Activated naive CD4-positive, alpha-beta T cell treated with anti-CD3 and anti-CD28 coated beads, Interleukin-2, amount 50 U/mL, for 24 hours (primary cell): ENCODE data around the gene SFMBT2.
"Not testable (repeated sequence)": the region's sequence is repeated elsewhere in the genome, so short reads cannot be mapped to it uniquely, and the experiment has no call there.

Experiments used
- H3K27ac Mint-ChIP-seq: one replicate; pipeline ENCODE4 v1.8.0; 2021; ENCODE audit warnings: mild to moderate bottlenecking, mixed read lengths
- H3K27me3 Mint-ChIP-seq: one replicate; pipeline ENCODE4 v1.8.0; 2021; ENCODE audit warnings: mixed read lengths
- H3K36me3 Mint-ChIP-seq: one replicate; pipeline ENCODE4 v1.8.0; 2021; ENCODE audit warnings: mixed read lengths
- H3K4me1 Mint-ChIP-seq: one replicate; pipeline ENCODE4 v1.8.0; 2021; ENCODE audit warnings: mixed read lengths
- H3K4me3 Mint-ChIP-seq: one replicate; pipeline ENCODE4 v1.8.0; 2021; ENCODE audit warnings: mild to moderate bottlenecking, mixed read lengths
- H3K9me3 Mint-ChIP-seq: one replicate; pipeline ENCODE4 v1.8.0; 2021; ENCODE audit warnings: mixed read lengths

SFMBT2 gene

DNA sequence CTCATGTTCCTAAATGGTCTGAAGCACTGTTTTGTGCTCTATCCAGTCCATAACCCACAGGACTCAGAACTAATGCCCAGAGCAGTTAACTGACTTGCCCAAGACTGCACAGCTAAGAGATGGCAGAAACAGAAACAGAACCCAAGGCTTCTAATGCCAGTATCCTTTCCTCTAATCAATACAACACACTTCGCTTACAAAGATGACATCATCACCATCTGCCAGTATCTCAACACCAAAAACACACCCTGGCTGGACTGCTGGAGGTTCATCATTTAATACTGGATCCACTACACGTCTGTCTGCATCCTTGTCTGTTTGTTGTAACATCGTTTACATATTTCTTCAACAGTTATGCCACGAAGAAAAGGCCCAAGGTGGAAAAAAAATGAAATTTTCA lies 165.3 kb downstream of the SFMBT2 start:
- no peaks in the 10 kb centered on the region for H3K9me3 Mint-ChIP-seq
- peaks cover 41% of the 10 kb centered on the region for H3K4me1 Mint-ChIP-seq
- H3K27ac Mint-ChIP-seq = no peak overlapping the region
- H3K4me3 Mint-ChIP-seq = no peak overlapping the region
- no peaks in the 10 kb centered on the region for H3K27me3 Mint-ChIP-seq
- peaks cover 39% of the 10 kb centered on the region for H3K36me3 Mint-ChIP-seq

DNA sequence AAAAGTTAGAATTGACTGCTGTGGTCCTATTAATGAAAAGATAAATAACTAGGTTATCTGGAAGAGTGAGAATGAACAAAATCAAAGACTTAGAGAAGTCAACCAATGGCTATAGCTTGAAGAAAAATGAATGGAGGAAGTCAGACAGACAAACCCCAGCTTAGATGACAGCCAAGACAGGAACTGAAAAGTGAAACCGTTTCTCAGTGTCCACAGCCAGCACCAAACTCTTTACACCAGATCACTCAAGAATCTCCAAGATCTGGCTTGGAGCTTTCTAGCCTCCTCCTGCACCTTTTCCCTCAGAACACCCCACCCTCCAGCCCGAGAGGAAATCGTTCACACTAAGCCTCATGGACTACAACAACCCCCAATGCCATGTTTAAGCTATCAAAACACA lies 167.0 kb downstream of the SFMBT2 start:
- peak overlapping the region; percentile 2 for H3K4me3 Mint-ChIP-seq
- no peak overlapping the region for H3K27ac Mint-ChIP-seq
- H3K4me1 Mint-ChIP-seq = peaks cover 57% of the 10 kb centered on the region
- H3K9me3 Mint-ChIP-seq = no peaks in the 10 kb centered on the region
- peaks cover 49% of the 10 kb centered on the region for H3K36me3 Mint-ChIP-seq
- no peaks in the 10 kb centered on the region for H3K27me3 Mint-ChIP-seq

DNA sequence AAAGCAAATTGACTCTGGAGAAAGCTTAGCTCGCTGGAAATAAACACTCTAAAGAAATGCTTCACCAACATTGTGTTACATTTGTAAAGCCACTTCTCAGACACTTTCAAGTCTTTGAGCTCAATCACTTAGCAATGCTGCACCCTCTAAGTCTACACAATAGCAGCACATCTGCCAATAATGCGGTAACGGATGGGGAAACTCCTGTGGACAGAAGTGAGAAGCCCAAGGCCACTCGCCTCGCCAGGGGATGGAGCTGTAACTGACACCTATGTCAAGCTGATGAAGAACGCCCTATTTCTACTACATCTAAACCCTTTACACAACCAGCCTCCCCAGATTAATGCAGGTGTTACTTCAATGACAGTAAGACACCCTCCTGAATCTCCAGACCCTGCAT lies 167.7 kb downstream of the SFMBT2 start:
- H3K36me3 Mint-ChIP-seq = peaks cover 50% of the 10 kb centered on the region
- H3K4me3 Mint-ChIP-seq = no peak overlapping the region
- H3K27me3 Mint-ChIP-seq = no peaks in the 10 kb centered on the region
- peaks cover 60% of the 10 kb centered on the region for H3K4me1 Mint-ChIP-seq
- H3K27ac Mint-ChIP-seq = peak overlapping the region; percentile 51
- no peaks in the 10 kb centered on the region for H3K9me3 Mint-ChIP-seq

DNA sequence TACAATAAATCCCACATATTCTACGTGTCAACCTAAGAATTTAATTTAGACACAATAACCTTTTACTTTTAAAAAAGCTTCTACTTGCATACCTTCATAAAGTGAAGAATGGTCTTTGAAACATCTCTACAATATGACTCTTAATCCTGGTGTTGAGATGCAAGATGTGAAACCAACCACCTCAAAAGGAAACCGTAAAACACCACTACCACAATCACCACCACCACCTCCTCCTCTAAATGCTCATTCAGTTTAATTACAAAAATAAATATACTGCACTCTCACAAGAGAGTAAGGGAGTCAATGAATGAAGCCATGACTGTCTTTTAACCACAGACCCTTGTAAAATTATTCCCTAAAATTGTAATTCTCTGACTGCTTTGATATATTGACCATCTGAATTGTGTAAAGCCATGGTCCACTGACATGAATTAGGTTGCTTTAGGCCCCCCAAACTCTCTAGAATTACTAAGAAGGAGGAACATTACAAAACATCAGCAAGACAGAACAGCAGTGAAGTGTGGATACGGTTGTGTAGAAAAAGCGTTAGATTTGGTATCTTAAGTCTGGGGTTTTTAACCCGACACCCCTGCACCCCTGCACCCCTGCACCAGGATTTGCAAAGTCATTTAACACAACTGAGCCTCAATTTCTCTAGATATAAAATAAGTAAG lies 171.4 kb downstream of the SFMBT2 start:
- H3K9me3 Mint-ChIP-seq = peaks cover 6% of the 10 kb centered on the region
- H3K4me1 Mint-ChIP-seq = peaks cover 74% of the 10 kb centered on the region
- peak overlapping the region; percentile 42 for H3K27ac Mint-ChIP-seq
- peaks cover 66% of the 10 kb centered on the region for H3K36me3 Mint-ChIP-seq
- no peak overlapping the region for H3K4me3 Mint-ChIP-seq
- no peaks in the 10 kb centered on the region for H3K27me3 Mint-ChIP-seq

DNA sequence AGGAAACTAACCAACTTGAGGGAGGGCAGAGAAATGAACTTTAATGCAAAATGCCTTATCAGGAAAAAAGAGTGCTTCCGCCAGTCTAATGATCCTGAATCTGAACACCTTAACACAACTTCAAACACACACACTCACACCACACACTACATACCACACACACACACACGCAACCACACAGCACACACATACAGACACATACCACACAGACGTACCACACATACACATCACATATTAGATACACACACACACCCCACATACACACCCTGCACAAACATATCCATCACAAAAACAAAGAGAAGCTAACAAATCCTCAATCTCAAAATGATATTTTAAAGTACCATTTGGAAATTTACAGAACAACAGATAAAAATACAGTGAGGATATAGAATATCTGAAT lies 175.5 kb downstream of the SFMBT2 start:
- H3K27me3 Mint-ChIP-seq = no peaks in the 10 kb centered on the region
- H3K4me1 Mint-ChIP-seq = peaks cover 58% of the 10 kb centered on the region
- no peak overlapping the region for H3K4me3 Mint-ChIP-seq
- H3K9me3 Mint-ChIP-seq = peaks cover 6% of the 10 kb centered on the region
- peaks cover 46% of the 10 kb centered on the region for H3K36me3 Mint-ChIP-seq
- H3K27ac Mint-ChIP-seq = peak overlapping the region; percentile 3

DNA sequence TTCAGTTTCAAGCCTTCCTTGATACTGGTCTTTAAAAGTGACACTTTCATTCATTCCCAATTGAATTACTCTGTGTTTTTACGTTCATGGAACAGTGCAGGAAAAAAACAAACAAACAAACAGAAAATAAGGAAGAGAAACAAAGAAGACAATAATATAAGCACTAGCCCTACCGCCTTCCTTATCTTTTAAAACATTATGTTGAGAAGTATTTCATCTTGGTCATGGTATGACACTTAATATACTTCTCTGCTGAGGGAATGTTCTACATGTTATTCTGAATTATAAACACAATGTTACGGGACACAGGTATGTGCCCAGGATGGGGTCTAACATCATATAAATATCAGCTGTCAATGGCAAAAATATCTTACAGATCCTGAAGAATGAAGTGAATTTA lies 176.7 kb downstream of the SFMBT2 start:
- Mint-ChIP-seq H3K4me1 (peaks cover 46% of the 10 kb centered on the region), H3K27ac (peak overlapping the region; percentile 21), H3K9me3 (peaks cover 6% of the 10 kb centered on the region), H3K4me3 (no peak overlapping the region), H3K36me3 (peaks cover 41% of the 10 kb centered on the region), H3K27me3 (no peaks in the 10 kb centered on the region)

DNA sequence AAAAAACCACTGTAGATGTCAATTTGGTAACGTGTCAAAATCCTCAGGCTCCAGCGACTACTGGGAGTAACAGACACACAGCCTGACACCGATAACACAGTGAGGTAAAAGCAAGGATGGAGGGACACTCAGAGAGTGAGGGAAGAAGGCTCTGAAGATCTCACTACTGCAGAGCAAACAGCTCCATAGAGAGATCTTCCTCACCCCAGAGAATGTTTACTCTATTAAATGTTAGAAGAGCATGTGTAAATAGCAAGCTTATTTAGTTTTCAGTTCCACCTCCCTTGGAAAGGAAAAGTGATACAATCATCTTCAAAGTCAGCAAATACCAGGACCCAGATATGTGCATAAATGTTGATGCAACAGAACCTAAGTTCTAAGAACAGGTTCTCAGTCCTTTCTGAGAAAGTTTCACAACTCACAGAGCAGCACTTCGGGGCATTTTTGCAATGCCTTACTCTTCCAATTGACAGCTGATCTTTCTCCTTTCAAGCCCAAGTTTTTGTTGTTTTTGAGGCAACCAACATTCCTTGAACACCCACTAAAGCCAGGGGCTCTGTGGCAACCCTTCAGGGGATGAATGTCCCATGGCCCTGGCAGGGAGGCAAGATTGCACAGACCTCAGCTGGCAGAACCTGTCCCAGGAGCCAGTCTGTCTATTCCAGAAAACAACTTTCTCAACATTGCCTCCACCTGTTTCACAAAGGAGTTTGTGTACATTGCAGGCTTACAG lies 177.4 kb downstream of the SFMBT2 start:
- H3K4me1 Mint-ChIP-seq = peaks cover 45% of the 10 kb centered on the region
- no peaks in the 10 kb centered on the region for H3K27me3 Mint-ChIP-seq
- H3K9me3 Mint-ChIP-seq = peaks cover 6% of the 10 kb centered on the region
- peaks cover 43% of the 10 kb centered on the region for H3K36me3 Mint-ChIP-seq
- H3K27ac Mint-ChIP-seq = no peak overlapping the region
- H3K4me3 Mint-ChIP-seq = no peak overlapping the region

DNA sequence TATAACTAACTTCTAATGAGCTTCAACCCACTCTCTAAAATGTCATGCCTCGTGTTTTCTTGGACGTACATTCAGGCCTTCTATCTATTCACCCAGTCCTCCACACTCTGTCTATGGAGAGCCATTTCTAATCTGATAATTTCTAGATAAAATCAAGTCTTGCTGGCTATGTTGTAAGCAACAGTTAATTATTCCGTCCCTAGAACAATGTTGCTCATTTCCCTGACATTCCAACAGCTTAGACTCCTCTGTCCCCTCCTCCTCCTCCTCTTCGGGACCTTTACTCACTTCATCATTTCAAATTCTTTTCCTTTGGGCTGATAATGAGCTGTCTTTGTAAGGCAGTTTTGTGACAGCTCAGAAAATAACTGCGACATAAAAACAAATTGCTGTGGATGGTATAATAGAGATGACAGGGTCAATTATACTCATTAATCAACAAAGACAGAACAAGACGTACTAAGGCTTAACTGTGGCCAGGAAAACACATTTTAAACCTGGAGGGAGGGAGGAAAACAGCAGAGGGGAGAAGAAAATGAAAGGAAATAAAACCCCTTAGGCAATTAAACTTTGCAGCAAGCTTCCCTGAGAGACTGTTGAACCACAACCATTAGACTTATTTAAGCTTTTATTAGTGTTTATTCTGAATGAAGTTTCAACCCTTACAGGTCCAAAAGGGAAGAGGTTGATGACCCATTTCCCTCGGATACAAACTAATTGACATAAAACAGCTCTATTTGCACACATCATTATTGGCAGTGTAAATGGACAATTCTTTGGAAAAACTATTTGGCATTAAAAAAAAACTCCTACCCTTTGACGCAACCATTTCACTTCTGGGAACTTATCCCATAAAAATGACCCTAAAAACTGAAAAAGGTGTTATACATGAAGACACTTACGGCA lies 179.1 kb downstream of the SFMBT2 start:
- peak overlapping the region; percentile 76 for H3K27ac Mint-ChIP-seq
- peaks cover 36% of the 10 kb centered on the region for H3K4me1 Mint-ChIP-seq
- H3K27me3 Mint-ChIP-seq = no peaks in the 10 kb centered on the region
- peaks cover 6% of the 10 kb centered on the region for H3K9me3 Mint-ChIP-seq
- H3K36me3 Mint-ChIP-seq = peaks cover 39% of the 10 kb centered on the region
- H3K4me3 Mint-ChIP-seq = no peak overlapping the region

DNA sequence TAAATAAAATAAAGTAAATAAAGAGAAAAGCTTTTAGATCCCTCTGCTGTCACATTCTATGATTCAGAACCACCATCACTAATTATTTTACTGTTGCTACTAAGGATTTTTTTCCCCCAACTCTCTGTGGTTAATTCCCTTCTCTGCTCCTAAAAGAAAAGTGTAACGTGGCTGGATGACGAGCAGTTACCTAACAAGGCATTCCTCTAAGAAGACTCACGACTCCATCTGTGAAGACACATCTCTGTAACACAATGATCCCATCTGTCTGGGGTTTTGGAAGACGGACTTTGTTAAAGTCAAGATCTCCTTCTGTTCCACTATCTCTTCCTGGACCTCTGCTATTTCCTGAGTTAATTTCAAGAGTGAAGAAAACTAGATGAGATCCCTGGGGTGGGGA lies 179.9 kb downstream of the SFMBT2 start:
- Mint-ChIP-seq H3K4me3 (no peak overlapping the region), H3K36me3 (peaks cover 38% of the 10 kb centered on the region), H3K4me1 (peaks cover 31% of the 10 kb centered on the region), H3K27ac (no peak overlapping the region), H3K27me3 (no peaks in the 10 kb centered on the region), H3K9me3 (no peaks in the 10 kb centered on the region)

DNA sequence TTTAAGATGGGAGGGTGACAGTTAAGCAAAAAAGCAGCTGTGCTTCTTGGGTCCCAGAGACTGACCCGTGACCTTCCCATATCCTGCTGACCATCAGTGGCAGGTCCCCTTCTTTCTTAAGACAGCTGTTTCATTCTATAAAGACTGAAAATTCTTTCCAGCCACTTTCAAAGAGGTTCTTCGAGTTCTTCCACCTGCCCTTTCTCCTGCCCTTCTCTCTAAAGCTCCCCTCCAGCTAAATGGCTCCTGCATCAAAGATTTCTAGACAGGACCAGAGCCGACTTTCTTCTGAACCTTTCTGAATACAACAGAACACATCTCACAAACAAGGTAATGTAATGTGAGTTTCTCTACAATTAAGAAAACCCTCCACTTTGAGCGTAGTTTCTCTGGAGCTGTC lies 180.8 kb downstream of the SFMBT2 start:
- Mint-ChIP-seq H3K36me3 (peaks cover 37% of the 10 kb centered on the region), H3K4me1 (peaks cover 22% of the 10 kb centered on the region), H3K4me3 (no peak overlapping the region), H3K9me3 (peaks cover 5% of the 10 kb centered on the region), H3K27me3 (no peaks in the 10 kb centered on the region), H3K27ac (peak overlapping the region; percentile 32)

DNA sequence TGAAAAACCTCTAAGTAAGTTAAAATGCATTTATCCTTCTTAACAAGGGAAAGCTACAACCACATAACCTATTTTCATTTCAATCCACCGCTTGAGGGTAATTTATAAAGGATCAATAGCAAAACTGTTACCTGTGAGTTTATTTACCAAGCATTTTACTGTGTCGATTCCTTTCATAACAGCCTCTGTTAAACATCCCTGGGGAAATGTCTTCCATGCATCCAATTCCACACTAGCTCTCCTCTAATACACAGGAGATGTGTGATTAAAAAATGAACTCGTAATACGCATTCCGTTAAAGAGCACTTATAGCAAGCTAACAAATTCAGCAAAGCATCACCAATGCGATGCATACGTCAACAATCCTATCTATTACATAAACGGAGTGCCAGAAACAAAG lies 185.7 kb downstream of the SFMBT2 start:
- peaks cover 47% of the 10 kb centered on the region for H3K36me3 Mint-ChIP-seq
- H3K4me3 Mint-ChIP-seq = no peak overlapping the region

DNA sequence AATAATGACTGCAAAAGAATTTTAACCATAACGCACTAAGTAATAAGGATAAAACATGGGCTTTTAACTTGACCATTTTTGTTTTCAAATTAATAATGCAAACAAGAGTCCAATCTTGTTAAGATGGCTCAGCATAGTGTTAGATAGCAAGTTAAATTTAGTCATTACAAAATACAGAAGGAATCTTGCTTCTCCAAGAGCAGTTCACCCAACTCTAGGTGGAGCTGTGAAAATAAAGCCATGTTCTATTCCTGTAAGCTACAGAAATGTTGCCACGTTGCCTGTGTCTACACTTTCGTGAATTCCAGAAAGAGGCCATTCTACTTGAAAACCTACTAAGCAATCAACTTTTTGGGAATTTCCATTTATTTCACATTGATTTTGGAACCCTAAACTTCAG lies 191.9 kb downstream of the SFMBT2 start:
- Mint-ChIP-seq H3K36me3 (peaks cover 31% of the 10 kb centered on the region), H3K4me1 (peaks cover 5% of the 10 kb centered on the region), H3K4me3 (no peak overlapping the region), H3K27me3 (no peaks in the 10 kb centered on the region), H3K9me3 (no peaks in the 10 kb centered on the region), H3K27ac (no peak overlapping the region)

More for the DNA sequence above, 185.7 kb downstream of the SFMBT2 start:
- Mint-ChIP-seq H3K4me1 (peaks cover 4% of the 10 kb centered on the region), H3K9me3 (peaks cover 11% of the 10 kb centered on the region), H3K27ac (no peak overlapping the region), H3K27me3 (no peaks in the 10 kb centered on the region)

DNA sequence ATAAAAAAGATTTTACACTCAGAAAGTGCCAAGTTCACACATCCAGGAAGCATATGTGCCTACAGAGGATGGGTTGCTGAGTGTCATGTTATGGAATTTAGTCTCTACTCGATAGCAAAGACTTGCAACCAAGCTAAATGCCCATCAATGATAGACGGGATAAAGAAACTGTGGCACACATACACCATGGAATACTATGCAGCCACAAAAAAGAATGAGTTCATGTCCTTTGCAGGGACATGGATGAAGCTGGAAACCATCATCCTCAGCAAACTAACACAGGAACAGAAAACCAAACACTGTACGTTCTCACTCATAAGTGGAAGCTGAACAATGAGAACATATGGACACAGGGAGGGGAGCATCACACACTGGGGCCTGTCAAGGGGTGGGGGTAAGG lies 198.1 kb downstream of the SFMBT2 start:
- H3K36me3 Mint-ChIP-seq = peaks cover 37% of the 10 kb centered on the region
- not testable (repeated sequence) for H3K4me3 Mint-ChIP-seq, H3K4me1 Mint-ChIP-seq, H3K9me3 Mint-ChIP-seq, H3K27ac Mint-ChIP-seq, H3K27me3 Mint-ChIP-seq

DNA sequence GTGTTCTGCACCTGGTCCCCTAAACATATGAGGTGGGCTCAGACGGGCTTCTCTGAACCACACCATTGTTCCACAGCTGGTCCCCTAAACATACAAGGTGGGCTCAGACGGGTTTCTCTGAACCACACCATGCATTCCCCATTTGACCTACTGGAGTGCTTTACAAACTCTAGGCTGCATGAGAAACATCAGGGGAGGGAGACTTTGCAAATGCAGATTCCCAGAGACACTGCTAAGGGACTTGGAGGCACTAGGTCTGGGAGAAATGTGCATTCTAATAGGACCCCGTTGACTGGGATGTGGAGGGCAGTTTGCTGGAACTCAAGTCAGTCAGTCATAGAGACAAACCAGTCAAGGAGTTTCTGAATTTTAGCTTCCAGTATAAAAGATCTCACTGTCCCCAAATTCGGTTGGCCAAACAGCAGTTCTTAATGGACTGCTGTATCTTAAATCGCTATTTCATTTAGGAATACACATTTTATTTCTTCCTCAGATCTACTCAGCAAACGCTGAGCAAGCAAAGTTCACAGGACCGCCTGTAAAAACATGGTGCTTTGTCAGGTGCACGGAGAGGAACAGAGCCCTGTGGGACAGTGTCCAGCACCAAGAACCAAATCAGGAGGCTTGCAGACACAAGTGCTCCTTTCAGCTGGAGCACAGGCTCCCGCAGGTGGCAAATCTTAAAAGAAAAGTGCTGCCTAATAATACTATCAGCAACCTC lies 198.8 kb downstream of the SFMBT2 start:
- Mint-ChIP-seq H3K27ac (no peak overlapping the region), H3K9me3 (no peaks in the 10 kb centered on the region), H3K36me3 (peaks cover 36% of the 10 kb centered on the region), H3K27me3 (no peaks in the 10 kb centered on the region), H3K4me1 (peaks cover 5% of the 10 kb centered on the region), H3K4me3 (no peak overlapping the region)

DNA sequence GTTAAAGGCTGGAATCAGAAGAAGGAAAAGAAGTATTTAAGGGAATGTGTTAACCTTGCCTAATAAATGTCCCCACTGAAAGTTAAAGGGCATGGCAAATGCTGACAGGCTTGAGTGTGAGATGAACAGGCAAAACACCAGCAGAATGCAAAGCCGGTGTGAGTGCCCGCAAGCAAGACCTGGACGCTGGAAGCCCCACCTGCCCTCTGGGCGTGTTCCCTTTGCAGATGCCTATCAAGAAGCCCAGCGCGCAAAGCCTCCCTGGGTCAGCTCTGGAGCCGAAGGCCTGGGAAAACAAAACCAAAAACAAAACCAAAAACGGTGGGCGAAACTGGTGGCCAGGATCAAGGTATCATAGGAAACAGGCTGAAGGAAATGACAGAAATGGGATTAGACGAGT lies 200.3 kb downstream of the SFMBT2 start:
- H3K4me3 Mint-ChIP-seq = no peak overlapping the region
- peaks cover 9% of the 10 kb centered on the region for H3K4me1 Mint-ChIP-seq
- no peaks in the 10 kb centered on the region for H3K9me3 Mint-ChIP-seq
- H3K36me3 Mint-ChIP-seq = peaks cover 36% of the 10 kb centered on the region
- no peaks in the 10 kb centered on the region for H3K27me3 Mint-ChIP-seq
- no peak overlapping the region for H3K27ac Mint-ChIP-seq
